ENCODE measurements around the gene NNAT. TPM values are rescaled to one million over a fixed set of nuclear protein-coding genes. Genes with fewer than 3 reads are reported as not detected.

Gene NNAT
- total and polyA plus RNA-seq, 2 of the 8 experiments (the other 6 are each of a cell fraction or from before 2014, with no cell fraction given) = 66.8 to 175 TPM

DNA sequence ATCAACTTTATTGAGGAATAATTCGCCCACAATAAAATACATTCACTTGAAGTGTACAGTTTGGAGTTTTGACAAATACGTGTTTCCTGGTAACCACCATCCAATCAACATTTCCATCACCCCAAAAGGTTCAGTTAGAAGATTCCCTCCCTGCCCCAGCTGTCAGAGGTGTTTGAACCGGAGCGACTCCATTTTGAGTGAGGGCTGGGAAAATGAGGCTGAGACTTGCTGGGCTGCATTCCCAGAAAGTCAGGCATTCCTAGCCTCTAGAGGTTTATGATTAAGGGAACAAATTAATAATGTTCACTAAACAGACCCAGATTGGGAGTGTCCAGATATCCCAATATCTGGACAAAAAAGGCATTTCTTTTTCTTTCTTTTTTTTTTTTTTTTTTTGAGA is 39.6 kb downstream of the NNAT start:
- H3K23ac ChIP-seq (ENCODE audit: insufficient read length) = no peak overlapping the region
- TF ChIP-seq YY1 (IDR thresholded peaks at IDR 0.05; ENCODE audit: low read depth, low read length) = peak; percentile 29; the same call in 1 of the 2 replicates
- no peak for TF ChIP-seq SUZ12 (IDR thresholded peaks at IDR 0.05; ENCODE audit: low read length)
- no peaks in the 10 kb centered on the region for H3K9me3 ChIP-seq (ENCODE audit: insufficient read depth in 2 of 2, low read depth in 1 of 2, low read length in 1 of 2)
- no peak overlapping the region for H2BK5ac ChIP-seq (ENCODE audit: low read depth, low read length)
- H2BK120ac ChIP-seq (replicated peaks; ENCODE audit: low read depth, low read length) = no peak overlapping the region
- CTCF ChIA-PET (ENCODE audit: partially characterized antibody) = interaction anchor here (1.5 kb wide), 1 partner anchor 337 kb away, joined by 3 read pairs; no protein-coding TSS in a partner anchor
- no peak overlapping the region for H4K8ac ChIP-seq (ENCODE audit: extremely low read depth, insufficient read depth, low read length)
- no peak overlapping the region for H3K56ac ChIP-seq (replicated peaks; ENCODE audit: insufficient read length, low read depth, low read length)
- H2AFZ ChIP-seq (ENCODE audit: low read length) = no peak overlapping the region
- no peak overlapping the region for H2BK20ac ChIP-seq (ENCODE audit: low read length)
- peaks cover 0 to 13% (median 5%) of the 10 kb centered on the region in 4 experiments; a peak in 5 of 7 replicates for H3K27me3 ChIP-seq (replicated peaks in 1 of 4; ENCODE audit: control insufficient read depth in 3 of 4, extremely low read depth in 1 of 4, insufficient read depth in 3 of 4, low read length in 3 of 4)
- H2BK12ac ChIP-seq (ENCODE audit: low read depth, low read length) = no peak overlapping the region
- no peak overlapping the region for H4K5ac ChIP-seq (ENCODE audit: insufficient read length, low read depth, low read length)
- no peak overlapping the region for H3K4ac ChIP-seq (replicated peaks; ENCODE audit: insufficient read length, low read depth, low read length)
- no peaks in the 10 kb centered on the region for H3K79me1 ChIP-seq (ENCODE audit: low read depth, low read length)
- H4K91ac ChIP-seq (replicated peaks; ENCODE audit: insufficient read length, low read length) = no peak overlapping the region
- peaks cover 0 to 2% (median 0%) of the 10 kb centered on the region in 4 experiments; a peak in 1 of 7 replicates for H3K4me1 ChIP-seq (replicated peaks in 1 of 4; ENCODE audit: control insufficient read depth in 3 of 4, insufficient read depth in 4 of 4, low read length in 3 of 4)
- H3K79me2 ChIP-seq (ENCODE audit: control insufficient read depth in 1 of 2, insufficient read depth in 2 of 2, low read length in 2 of 2) = no peaks in the 10 kb centered on the region
- H3K27ac ChIP-seq (ENCODE audit: low read depth, low read length) = no peak overlapping the region
- no peaks in the 10 kb centered on the region for H3K36me3 ChIP-seq (ENCODE audit: control insufficient read depth in 2 of 4, insufficient read depth in 4 of 4, low read length in 3 of 4)
- 88% methylated on average over 4 of the region's 4 CpGs; no CpG with 5 or more reads in 1 of the 2 experiments for WGBS, 2 experiments (ENCODE audit: extremely low coverage in 1 of 2, insufficient coverage in 1 of 2, insufficient read length in 1 of 2, insufficient replicate concordance in 2 of 2, low coverage in 1 of 2, low lambda C conversion rate in 2 of 2, missing lambda C conversion rate in 1 of 2)
- no peaks in the 10 kb centered on the region for H4K20me1 ChIP-seq (replicated peaks in 1 of 2; ENCODE audit: control insufficient read depth in 1 of 2, insufficient read depth in 2 of 2, low read length in 2 of 2)
- no peak overlapping the region for H3K14ac ChIP-seq (ENCODE audit: insufficient read length)
- no peak overlapping the region for H2BK15ac ChIP-seq (ENCODE audit: low read length)
- no peak overlapping the region for H3K18ac ChIP-seq (ENCODE audit: extremely low read depth, low read length)
- H2AK5ac ChIP-seq (ENCODE audit: low read depth, low read length) = no peak overlapping the region
- no peak overlapping the region for H3K9ac ChIP-seq (replicated peaks in 1 of 4; ENCODE audit: extremely low read depth in 1 of 4, low read depth in 3 of 4, low read length in 3 of 4)
- DNase-seq (ENCODE audit: low read depth in 1 of 2, low spot score in 2 of 2) (no peak), FAIRE-seq (no peak)
- POLR2A ChIA-PET (ENCODE audit: partially characterized antibody) = no interaction called here
- H3K23me2 ChIP-seq (ENCODE audit: low read depth, low read length) = no peaks in the 10 kb centered on the region; the same call in 1 of the 2 replicates
- no peak overlapping the region for H3K4me2 ChIP-seq (ENCODE audit: insufficient read depth in 1 of 2, low read depth in 2 of 2, low read length in 2 of 2)
- H3K4me3 ChIP-seq (ENCODE audit: extremely low read depth in 1 of 4, insufficient read depth in 2 of 4, low read depth in 3 of 4, low read length in 4 of 4) = no peak overlapping the region
